SK-N-SH (cell line): ENCODE results near the gene CST2. TPM values are rescaled to one million over a fixed set of nuclear protein-coding genes. Genes with fewer than 3 reads are reported as not detected.

Experiments
- CTCF ChIA-PET: fragments of 300-600, 350-600 bp; formaldehyde crosslinking; extraction: SDS; loops from one replicate; lab custom pipeline; 2021; lab: Yijun Ruan, JAX
- POLR2A ChIA-PET: fragments of 350-600 bp; sonication (Branson Sonifier 250); formaldehyde crosslinking; extraction: SDS; loops from one replicate; lab custom pipeline; 2020; ENCODE audit warnings: antibody characterized with exemption, inconsistent platforms; lab: Yijun Ruan, JAX
- DNase-seq: peaks from one replicate; pipeline ENCODE4 v3.0.0; 2012
- H2AFZ ChIP-seq: fragments of 200-600 bp; sonication (generic); 2 replicates; pipeline ENCODE4 v1.8.1; 2016; ENCODE audit warnings: antibody characterized with exemption, mild to moderate bottlenecking, low read depth
- H3F3A ChIP-seq: fragments of 200-600 bp; sonication (generic); replicated peaks from 2 replicates; pipeline ENCODE3; 2016; ENCODE audit warnings: antibody characterized with exemption, mild to moderate bottlenecking; ENCODE audit not compliant: insufficient read depth
- H3K27ac ChIP-seq, 2 experiments: fragments of 200-500 bp in 1 of 2; fragments of 200-600 bp in 1 of 2; sonication (Bioruptor generic) in 1 of 2; sonication (generic), shearing (Covaris generic) in 1 of 2; 2 replicates each; pipeline versions ENCODE4 v1.5.1 to v1.6.1; 2014 to 2016; ENCODE audit warnings: low read depth in 2 of 2, inconsistent platforms in 1 of 2, low read length in 1 of 2, mild to moderate bottlenecking in 1 of 2, mixed read lengths in 1 of 2
- H3K27me3 ChIP-seq: fragments of 200-600 bp; sonication (generic), shearing (Covaris generic); 2 replicates; pipeline ENCODE4 v1.6.1; 2016; ENCODE audit warnings: mixed run types; ENCODE audit not compliant: insufficient read depth
- H3K36me3 ChIP-seq, 2 experiments: fragments of 200-500 bp in 1 of 2; fragments of 200-600 bp in 1 of 2; sonication (Bioruptor generic) in 1 of 2; sonication (generic) in 1 of 2; replicated peaks in 1 of 2; 2 replicates each; pipeline versions ENCODE3 to v1.5.1; 2014 to 2016; ENCODE audit warnings: low read length in 1 of 2, mild to moderate bottlenecking in 1 of 2; ENCODE audit not compliant: insufficient read depth in 2 of 2, control insufficient read depth in 1 of 2
- H3K4me1 ChIP-seq, 2 experiments: fragments of 200-500 bp in 1 of 2; fragments of 200-600 bp in 1 of 2; sonication (Bioruptor generic) in 1 of 2; sonication (generic), shearing (Covaris generic) in 1 of 2; 2 replicates each; pipeline versions ENCODE4 v1.5.1 to v1.6.1; 2014 to 2016; ENCODE audit warnings: low read depth in 1 of 2, low read length in 1 of 2, mixed run types in 1 of 2; ENCODE audit not compliant: insufficient read depth in 2 of 2, control insufficient read depth in 1 of 2
- H3K4me2 ChIP-seq: fragments of 200-600 bp; sonication (generic), shearing (Covaris generic); 2 replicates; pipeline ENCODE4 v1.6.1; 2017; ENCODE audit warnings: mixed run types
- H3K4me3 ChIP-seq, 2 experiments: fragments of 200-500 bp in 1 of 2; fragments of 200-600 bp in 1 of 2; sonication (Bioruptor generic) in 1 of 2; sonication (generic), shearing (Covaris generic) in 1 of 2; 2 replicates each; pipeline versions ENCODE4 v1.5.1 to v1.8.1; 2014 to 2016; ENCODE audit warnings: low read depth in 2 of 2, inconsistent platforms in 1 of 2, low read length in 1 of 2, mild to moderate bottlenecking in 1 of 2, mixed read lengths in 1 of 2, moderate library complexity in 1 of 2
- H3K79me2 ChIP-seq: fragments of 200-600 bp; sonication (generic); 2 replicates; pipeline ENCODE4 v1.8.1; 2017; ENCODE audit warnings: mild to moderate bottlenecking; ENCODE audit not compliant: insufficient read depth
- H3K9ac ChIP-seq: fragments of 200-600 bp; sonication (generic); 2 replicates; pipeline ENCODE4 v1.6.1; 2017; ENCODE audit warnings: mixed run types
- H3K9me2 ChIP-seq: fragments of 200-600 bp; sonication (generic); 2 replicates; pipeline ENCODE4 v1.6.1; 2017; ENCODE audit warnings: mixed run types
- H3K9me3 ChIP-seq: fragments of 200-600 bp; sonication (generic); 2 replicates; pipeline ENCODE4 v1.6.1; 2017; ENCODE audit warnings: mixed run types, mild to moderate bottlenecking, moderate library complexity
- H4K20me1 ChIP-seq: fragments of 200-600 bp; sonication (generic); 2 replicates; pipeline ENCODE4 v1.6.1; 2017; ENCODE audit warnings: mild to moderate bottlenecking, mixed run types; ENCODE audit not compliant: insufficient read depth
- CHD2 ChIP-seq: fragments of 150-350 bp; IDR thresholded peaks from 2 replicates; pipeline ENCODE4 v1.6.1; 2018; ENCODE audit warnings: low read length; ENCODE audit not compliant: partially characterized antibody
- ELF1 ChIP-seq: IDR thresholded peaks from 2 replicates; pipeline ENCODE4 v1.4.0; 2012
- EP300 ChIP-seq, 2 experiments: IDR thresholded peaks; 2 replicates each; pipeline versions ENCODE4 v1.4.0 to v1.6.1; 2012; ENCODE audit warnings: borderline replicate concordance in 1 of 2, low read depth in 1 of 2, low read length in 1 of 2
- EZH2phosphoT487 ChIP-seq: fragments of 200-600 bp; sonication (generic); IDR thresholded peaks from 2 replicates; pipeline ENCODE4 v1.6.1; 2017; ENCODE audit warnings: low read depth, mixed run types, mild to moderate bottlenecking, antibody characterized with exemption, moderate library complexity, borderline replicate concordance
- FOXJ3 ChIP-seq: sonication (generic); formaldehyde crosslinking; IDR thresholded peaks from 2 replicates; pipeline ENCODE4 v1.5.1; 2020; ENCODE audit warnings: mild to moderate bottlenecking, missing genetic modification reagents
- FOXM1 ChIP-seq: IDR thresholded peaks from 2 replicates; pipeline ENCODE4 v1.4.0; 2012; ENCODE audit warnings: low read depth, mild to moderate bottlenecking
- GABPA ChIP-seq: IDR thresholded peaks from 2 replicates; pipeline ENCODE4 v1.4.0; 2012; ENCODE audit warnings: low read depth, mild to moderate bottlenecking
- JUND ChIP-seq: IDR thresholded peaks from 2 replicates; pipeline ENCODE4 v1.4.0; 2012
- MXI1 ChIP-seq: IDR thresholded peaks from 2 replicates; pipeline ENCODE4 v1.6.1; 2012; ENCODE audit warnings: mild to moderate bottlenecking, low read depth, low read length, improper control_type of control experiment
- NFIC ChIP-seq: IDR thresholded peaks from 2 replicates; pipeline ENCODE4 v1.4.0; 2012; ENCODE audit warnings: borderline replicate concordance
- NRF1 ChIP-seq: IDR thresholded peaks from 2 replicates; pipeline ENCODE4 v1.6.1; 2012; ENCODE audit warnings: low read depth, mild to moderate bottlenecking, low read length
- POLR2AphosphoS5 ChIP-seq: IDR thresholded peaks from 2 replicates; pipeline ENCODE4 v1.6.1; 2012; ENCODE audit warnings: low read depth, low read length
- RAD21 ChIP-seq: IDR thresholded peaks from 2 replicates; pipeline ENCODE4 v1.6.1; 2012; ENCODE audit warnings: mild to moderate bottlenecking, low read length
- RFX5 ChIP-seq: IDR thresholded peaks from 2 replicates; pipeline ENCODE4 v1.6.1; 2012; ENCODE audit warnings: mild to moderate bottlenecking, improper control_type of control experiment, low read length
- RXRA ChIP-seq: IDR thresholded peaks from 2 replicates; pipeline ENCODE4 v1.4.0; 2012; ENCODE audit warnings: low read depth, mild to moderate bottlenecking, borderline replicate concordance
- SMC3 ChIP-seq: IDR thresholded peaks from 2 replicates; pipeline ENCODE4 v1.6.1; 2012; ENCODE audit warnings: low read depth, low read length, improper control_type of control experiment
- TCF12 ChIP-seq: IDR thresholded peaks from 2 replicates; pipeline ENCODE4 v1.4.0; 2012
- TEAD4 ChIP-seq: IDR thresholded peaks from 2 replicates; pipeline ENCODE4 v1.4.0; 2012; ENCODE audit warnings: mild to moderate bottlenecking, borderline replicate concordance; ENCODE audit not compliant: insufficient read depth
- WGBS: methylation state at CpG from one replicate; pipeline ENCODE4 v1.1.6; 2017; ENCODE audit warnings: low lambda C conversion rate; 5-methylcytosine and 5-hydroxymethylcytosine counted together
- polyA plus RNA-seq, 3 experiments: library from polyadenylated mRNA; depleted of rRNA; stranded (reverse); fragments of >200 nt; gene quantifications; 2 replicates each; pipeline ENCODE4 v1.2.3, GENCODE V29; 2012
- TF ChIP-seq, protein P1 (sequence below): fragments of 200-600 bp; sonication (generic); IDR thresholded peaks from 2 replicates; pipeline ENCODE4 v1.6.1; 2017; ENCODE audit warnings: antibody characterized with exemption, mild to moderate bottlenecking, moderate library complexity
- TF ChIP-seq, protein P2 (sequence below): IDR thresholded peaks from 2 replicates; pipeline ENCODE4 v1.4.0; 2012; ENCODE audit warnings: low read depth
- TF ChIP-seq, protein P3 (sequence below): IDR thresholded peaks from 2 replicates; pipeline ENCODE4 v1.4.0; 2012; ENCODE audit warnings: low read depth, borderline replicate concordance
- TF ChIP-seq, protein P4 (sequence below): fragments of 150-350 bp; IDR thresholded peaks from 2 replicates; pipeline ENCODE4 v1.6.1; 2017; ENCODE audit warnings: antibody characterized with exemption, low read length, low read depth, borderline replicate concordance

The CST2 gene
- polyA plus RNA-seq, 1 of the 3 experiments (the other 2 are of a cell fraction) = not detected

DNA sequence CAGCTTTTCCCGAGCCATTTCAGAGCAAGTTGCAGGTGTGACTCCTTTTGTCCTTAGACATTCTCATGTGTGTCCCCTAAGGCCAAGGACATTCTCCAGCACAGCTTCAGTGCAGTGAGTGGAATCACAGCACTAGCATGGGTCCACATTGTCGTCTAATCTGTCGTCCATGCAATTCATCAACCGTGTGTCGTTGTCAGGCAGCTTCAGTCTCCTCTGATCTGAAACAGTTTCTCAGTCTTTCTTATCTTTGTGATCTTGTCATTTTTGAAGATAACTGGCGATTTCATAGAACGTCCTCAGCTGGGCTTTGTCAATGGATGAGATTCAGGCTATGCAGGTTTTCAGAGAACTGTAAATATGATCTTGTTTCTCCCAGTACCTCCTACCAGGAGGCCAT is 31.7 kb downstream of the CST2 start:
- no peak overlapping the region for H3K4me3 ChIP-seq
- no peaks in the 10 kb centered on the region for H3K9me3 ChIP-seq
- H2AFZ ChIP-seq = no peak overlapping the region
- WGBS = 5% methylated on average over 7 of the region's 7 CpGs
- CTCF ChIA-PET = no interaction called here
- H3K27me3 ChIP-seq = no peaks in the 10 kb centered on the region
- no peak for TF ChIP-seq GABPA
- TF ChIP-seq TEAD4 = no peak
- TF ChIP-seq SMC3 = no peak
- TF ChIP-seq RAD21 = no peak
- TF ChIP-seq, protein P1, sequence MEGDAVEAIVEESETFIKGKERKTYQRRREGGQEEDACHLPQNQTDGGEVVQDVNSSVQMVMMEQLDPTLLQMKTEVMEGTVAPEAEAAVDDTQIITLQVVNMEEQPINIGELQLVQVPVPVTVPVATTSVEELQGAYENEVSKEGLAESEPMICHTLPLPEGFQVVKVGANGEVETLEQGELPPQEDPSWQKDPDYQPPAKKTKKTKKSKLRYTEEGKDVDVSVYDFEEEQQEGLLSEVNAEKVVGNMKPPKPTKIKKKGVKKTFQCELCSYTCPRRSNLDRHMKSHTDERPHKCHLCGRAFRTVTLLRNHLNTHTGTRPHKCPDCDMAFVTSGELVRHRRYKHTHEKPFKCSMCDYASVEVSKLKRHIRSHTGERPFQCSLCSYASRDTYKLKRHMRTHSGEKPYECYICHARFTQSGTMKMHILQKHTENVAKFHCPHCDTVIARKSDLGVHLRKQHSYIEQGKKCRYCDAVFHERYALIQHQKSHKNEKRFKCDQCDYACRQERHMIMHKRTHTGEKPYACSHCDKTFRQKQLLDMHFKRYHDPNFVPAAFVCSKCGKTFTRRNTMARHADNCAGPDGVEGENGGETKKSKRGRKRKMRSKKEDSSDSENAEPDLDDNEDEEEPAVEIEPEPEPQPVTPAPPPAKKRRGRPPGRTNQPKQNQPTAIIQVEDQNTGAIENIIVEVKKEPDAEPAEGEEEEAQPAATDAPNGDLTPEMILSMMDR = no peak
- no peak for TF ChIP-seq TCF12
- TF ChIP-seq FOXM1 = no peak
- no peak for TF ChIP-seq RXRA
- TF ChIP-seq FOXJ3 (CRISPR knock-in tag) = no peak
- TF ChIP-seq POLR2AphosphoS5 = no peak
- TF ChIP-seq, protein P2, sequence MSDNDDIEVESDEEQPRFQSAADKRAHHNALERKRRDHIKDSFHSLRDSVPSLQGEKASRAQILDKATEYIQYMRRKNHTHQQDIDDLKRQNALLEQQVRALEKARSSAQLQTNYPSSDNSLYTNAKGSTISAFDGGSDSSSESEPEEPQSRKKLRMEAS = no peak
- TF ChIP-seq, protein P3, sequence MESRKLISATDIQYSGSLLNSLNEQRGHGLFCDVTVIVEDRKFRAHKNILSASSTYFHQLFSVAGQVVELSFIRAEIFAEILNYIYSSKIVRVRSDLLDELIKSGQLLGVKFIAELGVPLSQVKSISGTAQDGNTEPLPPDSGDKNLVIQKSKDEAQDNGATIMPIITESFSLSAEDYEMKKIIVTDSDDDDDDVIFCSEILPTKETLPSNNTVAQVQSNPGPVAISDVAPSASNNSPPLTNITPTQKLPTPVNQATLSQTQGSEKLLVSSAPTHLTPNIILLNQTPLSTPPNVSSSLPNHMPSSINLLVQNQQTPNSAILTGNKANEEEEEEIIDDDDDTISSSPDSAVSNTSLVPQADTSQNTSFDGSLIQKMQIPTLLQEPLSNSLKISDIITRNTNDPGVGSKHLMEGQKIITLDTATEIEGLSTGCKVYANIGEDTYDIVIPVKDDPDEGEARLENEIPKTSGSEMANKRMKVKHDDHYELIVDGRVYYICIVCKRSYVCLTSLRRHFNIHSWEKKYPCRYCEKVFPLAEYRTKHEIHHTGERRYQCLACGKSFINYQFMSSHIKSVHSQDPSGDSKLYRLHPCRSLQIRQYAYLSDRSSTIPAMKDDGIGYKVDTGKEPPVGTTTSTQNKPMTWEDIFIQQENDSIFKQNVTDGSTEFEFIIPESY = no peak
- TF ChIP-seq, protein P4, sequence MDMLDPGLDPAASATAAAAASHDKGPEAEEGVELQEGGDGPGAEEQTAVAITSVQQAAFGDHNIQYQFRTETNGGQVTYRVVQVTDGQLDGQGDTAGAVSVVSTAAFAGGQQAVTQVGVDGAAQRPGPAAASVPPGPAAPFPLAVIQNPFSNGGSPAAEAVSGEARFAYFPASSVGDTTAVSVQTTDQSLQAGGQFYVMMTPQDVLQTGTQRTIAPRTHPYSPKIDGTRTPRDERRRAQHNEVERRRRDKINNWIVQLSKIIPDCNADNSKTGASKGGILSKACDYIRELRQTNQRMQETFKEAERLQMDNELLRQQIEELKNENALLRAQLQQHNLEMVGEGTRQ = no peak
- H3K4me2 ChIP-seq = no peak overlapping the region
- H3K4me1 ChIP-seq = no peaks in the 10 kb centered on the region
- H3K9me2 ChIP-seq = no peaks in the 10 kb centered on the region
- H3K9ac ChIP-seq = no peak overlapping the region
- no peaks in the 10 kb centered on the region for H3F3A ChIP-seq
- H3K79me2 ChIP-seq = no peaks in the 10 kb centered on the region
- no peak for DNase-seq
- H4K20me1 ChIP-seq = no peaks in the 10 kb centered on the region
- POLR2A ChIA-PET = no interaction called here
- H3K27ac ChIP-seq = no peak overlapping the region
- H3K36me3 ChIP-seq = no peaks in the 10 kb centered on the region

DNA sequence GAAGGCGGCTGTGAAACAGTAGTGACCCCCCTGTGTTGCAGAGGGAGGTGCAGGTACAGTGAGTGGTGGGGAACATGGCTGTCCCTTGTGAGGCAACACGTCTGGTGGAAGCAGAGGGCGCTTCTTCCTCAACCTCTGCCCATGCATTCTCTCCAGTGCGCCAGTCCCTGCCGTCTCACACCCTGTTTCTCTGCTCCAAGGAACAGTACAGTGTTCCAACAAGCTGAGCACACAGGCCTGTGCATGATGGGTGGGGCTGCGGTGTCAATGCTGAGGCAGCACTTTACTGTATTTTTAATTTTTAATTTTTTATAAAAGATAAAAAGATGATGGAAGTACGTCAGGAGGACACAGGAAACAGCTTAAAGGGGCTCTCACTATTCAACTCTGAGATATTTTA is 32.5 kb downstream of the CST2 start:
- H3K9me2 ChIP-seq = no peaks in the 10 kb centered on the region
- no peak overlapping the region for H3K4me3 ChIP-seq
- no peaks in the 10 kb centered on the region for H3K79me2 ChIP-seq
- H3K27me3 ChIP-seq = no peaks in the 10 kb centered on the region
- H3K4me2 ChIP-seq = no peak overlapping the region
- ChIA-PET POLR2A (no interaction called here), CTCF (no interaction called here)
- no peaks in the 10 kb centered on the region for H3F3A ChIP-seq
- WGBS = 24% methylated on average over 4 of the region's 7 CpGs
- no peak for DNase-seq
- H4K20me1 ChIP-seq = no peaks in the 10 kb centered on the region
- H3K9me3 ChIP-seq = no peaks in the 10 kb centered on the region
- H3K27ac ChIP-seq = no peak overlapping the region
- H2AFZ ChIP-seq = no peak overlapping the region
- H3K36me3 ChIP-seq = no peaks in the 10 kb centered on the region
- H3K9ac ChIP-seq = no peak overlapping the region
- H3K4me1 ChIP-seq = no peaks in the 10 kb centered on the region
- TF ChIP-seq FOXM1 (no peak), NRF1 (no peak), EZH2phosphoT487 (no peak), NFIC (no peak), CHD2 (no peak), EP300 (IDR thresholded peaks at IDR 0.05; ENCODE audit: borderline replicate concordance in 1 of 2, low read depth in 1 of 2, low read length in 1 of 2) (no peak), RFX5 (no peak), MXI1 (no peak), JUND (no peak), GABPA (no peak), ELF1 (no peak)
- TF ChIP-seq, protein P3 = no peak
- TF ChIP-seq, protein P4 = no peak
